Transverse colon (tissue), 4 donors: ENCODE measurements around the gene PPP2R2C. TPM values are rescaled to one million over a fixed set of nuclear protein-coding genes. Genes with fewer than 3 reads are reported as not detected.

Experiments used
- DNase-seq: peaks from one replicate; pipeline ENCODE4 v3.0.0-alpha.2; 2019
- H3K27ac ChIP-seq, 4 donors: fragments of 200-600 bp; sonication (generic); 2 replicates each; pipeline ENCODE4 v1.5.1; 2016 to 2018; ENCODE audit warnings: inconsistent platforms in 4 of 4
- H3K27me3 ChIP-seq: fragments of 200-600 bp; sonication (generic); 2 replicates; pipeline ENCODE4 v1.5.1; 2017; ENCODE audit warnings: inconsistent platforms
- H3K36me3 ChIP-seq, 4 donors: fragments of 200-600 bp; sonication (generic); 2 replicates each; pipeline ENCODE4 v1.5.1; 2017 to 2019; ENCODE audit warnings: inconsistent platforms in 4 of 4
- H3K4me1 ChIP-seq, 4 donors: fragments of 200-600 bp; sonication (generic); 2 replicates each; pipeline ENCODE4 v1.5.1; 2017 to 2020; ENCODE audit warnings: inconsistent platforms in 4 of 4
- H3K4me3 ChIP-seq, 4 donors: fragments of 200-600 bp; sonication (generic); 1 replicate in 1 of 4; 2 replicates in 3 of 4; pipeline versions ENCODE4 v1.5.1 to v1.6.1; 2017 to 2019; ENCODE audit warnings: inconsistent platforms in 4 of 4
- H3K9me3 ChIP-seq, 2 donors: fragments of 200-600 bp; sonication (generic); 2 replicates each; pipeline ENCODE4 v1.5.1; 2017 to 2019; ENCODE audit warnings: inconsistent platforms in 2 of 2
- EP300 ChIP-seq: sonication (generic); formaldehyde crosslinking; IDR thresholded peaks from one replicate; pipeline ENCODE4 v1.6.1; 2017; ENCODE audit warnings: antibody characterized with exemption, low read depth
- POLR2A ChIP-seq: fragments of 450-650 bp; IDR thresholded peaks from one replicate; pipeline ENCODE4 v1.6.1; 2016; ENCODE audit warnings: antibody characterized with exemption, mild to moderate bottlenecking, moderate library complexity
- POLR2AphosphoS5 ChIP-seq, 3 donors: sonication (generic); formaldehyde crosslinking; IDR thresholded peaks; one replicate each; pipeline ENCODE4 v1.6.1; 2016; ENCODE audit warnings: antibody characterized with exemption in 3 of 3
- WGBS, 2 donors: methylation state at CpG; one replicate each; pipeline ENCODE4 v1.1.5; 2018; ENCODE audit warnings: low coverage in 1 of 2; 5-methylcytosine and 5-hydroxymethylcytosine counted together
- in situ Hi-C, 4 donors: fragments of 200-750 bp; cut with MboI; loops; one replicate each; pipeline versions ENCODE4 v1.15.0 to v1.15.1; 2017; ENCODE audit warnings: low sequenced_read_pairs in 3 of 4, low pct_ligation_motif_present in 1 of 4, low pct_unique_long_range_greater_than_20kb in 1 of 4
- intact Hi-C: fragments of 100-400 bp; cut with DNase I; formaldehyde crosslinking; loops from one replicate; pipeline ENCODE4 v1.15.1; 2023; ENCODE audit warnings: low total_unique reads
- total RNA-seq, 4 donors: library from RNA; depleted of rRNA; stranded (reverse); fragments of >200 nt; gene quantifications; one replicate each; pipeline ENCODE4 v1.1.0, GENCODE V29; 2016
- TF ChIP-seq, protein P1 (sequence below), 5 experiments: fragments of 200-600 bp in 3 of 5; fragments of 450-650 bp in 2 of 5; sonication (generic) in 3 of 5; IDR thresholded peaks; 1 replicate in 2 of 5; 2 replicates in 3 of 5; pipeline ENCODE4 v1.5.1; 2016 to 2017; ENCODE audit warnings: antibody characterized with exemption in 5 of 5, inconsistent platforms in 3 of 5, mild to moderate bottlenecking in 2 of 5, moderate library complexity in 1 of 5

PPP2R2C gene
- total RNA-seq, 4 donors from 2014 or later = 0.27 to 8.8 (median 1.7) TPM

DNA sequence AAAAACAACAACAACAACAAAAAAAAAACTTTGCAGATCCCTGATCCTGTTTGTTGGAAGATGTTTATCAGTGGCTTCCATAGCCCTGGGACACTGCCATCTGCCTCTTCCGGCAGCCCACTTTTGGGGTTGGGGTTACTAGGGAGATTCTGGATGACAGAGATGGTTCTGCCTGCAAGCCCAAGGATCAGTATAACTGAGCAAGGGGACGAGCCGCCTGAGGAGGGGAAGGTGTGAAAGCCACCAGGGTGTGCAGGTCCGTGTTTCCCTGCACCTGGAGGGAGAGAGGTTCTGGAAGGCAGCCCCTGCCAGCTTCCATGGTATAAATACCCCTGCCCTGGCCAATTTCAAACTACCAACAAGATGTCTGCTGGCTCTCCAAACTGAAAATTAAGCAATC is 41.5 kb downstream of the PPP2R2C start:
- in situ Hi-C loops (no loop called here), intact Hi-C loops (no loop called here)
- H3K27me3 ChIP-seq = no peaks in the 10 kb centered on the region
- no peak overlapping the region for H3K4me3 ChIP-seq
- WGBS, 2 donors = 61% methylated on average over 4 of the region's 4 CpGs; no CpG with 5 or more reads in 1 of the 2 donors
- no peak overlapping the region for H3K27ac ChIP-seq
- TF ChIP-seq POLR2AphosphoS5 (IDR thresholded peaks at IDR 0.05) (no peak), EP300 (no peak), POLR2A (no peak)
- TF ChIP-seq, protein P1, sequence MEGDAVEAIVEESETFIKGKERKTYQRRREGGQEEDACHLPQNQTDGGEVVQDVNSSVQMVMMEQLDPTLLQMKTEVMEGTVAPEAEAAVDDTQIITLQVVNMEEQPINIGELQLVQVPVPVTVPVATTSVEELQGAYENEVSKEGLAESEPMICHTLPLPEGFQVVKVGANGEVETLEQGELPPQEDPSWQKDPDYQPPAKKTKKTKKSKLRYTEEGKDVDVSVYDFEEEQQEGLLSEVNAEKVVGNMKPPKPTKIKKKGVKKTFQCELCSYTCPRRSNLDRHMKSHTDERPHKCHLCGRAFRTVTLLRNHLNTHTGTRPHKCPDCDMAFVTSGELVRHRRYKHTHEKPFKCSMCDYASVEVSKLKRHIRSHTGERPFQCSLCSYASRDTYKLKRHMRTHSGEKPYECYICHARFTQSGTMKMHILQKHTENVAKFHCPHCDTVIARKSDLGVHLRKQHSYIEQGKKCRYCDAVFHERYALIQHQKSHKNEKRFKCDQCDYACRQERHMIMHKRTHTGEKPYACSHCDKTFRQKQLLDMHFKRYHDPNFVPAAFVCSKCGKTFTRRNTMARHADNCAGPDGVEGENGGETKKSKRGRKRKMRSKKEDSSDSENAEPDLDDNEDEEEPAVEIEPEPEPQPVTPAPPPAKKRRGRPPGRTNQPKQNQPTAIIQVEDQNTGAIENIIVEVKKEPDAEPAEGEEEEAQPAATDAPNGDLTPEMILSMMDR (IDR thresholded peaks at IDR 0.05) = no peak
- no peaks in the 10 kb centered on the region for H3K36me3 ChIP-seq
- H3K4me1 ChIP-seq = no peaks in the 10 kb centered on the region
- H3K9me3 ChIP-seq = peaks cover 0 to 9% of the 10 kb centered on the region in 2 donors
- DNase-seq = no peak

DNA sequence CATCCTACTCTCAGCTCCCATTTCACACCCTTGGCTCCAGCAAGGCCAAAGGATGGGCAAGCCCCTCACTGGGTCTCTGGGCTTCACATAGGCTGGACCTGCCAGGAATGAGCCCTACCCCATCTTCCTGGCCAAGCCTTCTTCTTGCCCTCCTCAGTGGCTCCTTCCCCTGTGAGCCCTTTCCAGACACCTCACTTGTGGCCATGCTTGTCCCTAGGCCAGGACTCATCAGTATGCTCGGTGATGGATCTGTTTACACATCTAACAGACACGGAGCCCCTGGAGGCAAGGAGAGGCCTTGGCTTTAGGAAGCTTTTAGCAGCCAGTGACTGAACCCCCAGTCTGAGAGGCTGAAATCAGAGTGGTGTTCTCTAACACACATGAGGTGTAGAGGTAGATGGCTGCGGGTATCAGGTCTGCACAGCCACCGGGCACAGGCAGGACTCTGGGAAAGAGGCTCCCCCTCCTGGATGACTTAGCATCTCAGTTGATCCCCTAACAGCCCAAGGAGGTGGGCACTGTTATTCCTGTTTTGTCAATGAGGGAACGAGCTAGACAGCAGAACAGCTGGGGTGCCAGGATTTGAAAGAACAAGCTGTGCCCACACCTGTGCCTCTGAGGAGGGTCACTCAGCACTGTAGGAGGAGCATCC is 44.8 kb downstream of the PPP2R2C start:
- DNase-seq = no peak
- TF ChIP-seq, protein P1 (IDR thresholded peaks at IDR 0.05) = no peak
- TF ChIP-seq POLR2A (no peak), EP300 (no peak), POLR2AphosphoS5 (IDR thresholded peaks at IDR 0.05) (no peak)
- intact Hi-C loops = no loop called here

DNA sequence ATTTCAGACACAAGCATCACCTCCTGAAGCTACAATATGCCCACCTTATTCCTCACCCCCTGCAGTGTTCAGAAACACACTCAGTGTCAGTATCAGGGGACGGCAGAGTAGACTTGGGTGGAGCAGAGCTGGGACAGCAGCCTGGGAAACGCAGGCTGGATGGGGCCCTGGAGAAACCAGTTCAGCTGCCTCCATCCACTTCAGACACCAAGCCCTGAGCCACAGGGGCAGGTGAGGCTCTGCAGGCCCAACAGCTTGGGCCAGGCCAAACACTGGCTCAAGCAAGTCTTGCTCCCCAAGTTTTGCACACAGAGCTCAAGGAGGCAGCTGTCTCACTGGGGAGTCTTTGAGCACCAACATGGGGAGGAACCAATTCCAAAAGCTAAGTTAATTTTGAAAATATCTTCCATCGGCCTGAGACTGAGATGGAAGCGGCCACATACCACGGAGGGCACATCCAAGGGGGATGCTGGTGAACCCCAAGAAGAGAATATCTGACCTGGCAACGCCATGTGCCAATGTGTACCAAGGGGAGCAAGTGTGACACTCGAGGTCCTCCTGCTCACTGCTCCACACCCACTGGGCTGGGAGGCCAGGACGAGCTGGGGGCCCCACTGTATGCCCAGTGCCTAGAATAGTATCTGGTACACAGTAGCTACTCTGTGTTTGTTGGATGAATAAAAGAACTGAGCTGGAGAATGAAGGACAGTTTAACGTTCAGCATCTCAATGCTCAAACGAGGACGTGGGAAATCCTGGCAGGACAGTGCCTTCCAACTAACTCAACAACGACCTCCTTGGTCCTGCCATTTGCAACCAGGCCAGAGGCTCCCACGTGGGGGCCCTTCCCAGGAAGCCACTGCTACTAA is 45.6 kb downstream of the PPP2R2C start:
- intact Hi-C loops (no loop called here), in situ Hi-C loops (no loop called here)
- WGBS, 2 donors = 62% methylated on average over 12 of the region's 13 CpGs; no CpG with 5 or more reads in 1 of the 2 donors
- TF ChIP-seq, protein P1 (IDR thresholded peaks at IDR 0.05) = no peak
- TF ChIP-seq POLR2AphosphoS5 (IDR thresholded peaks at IDR 0.05) = no peak
- H3K4me3 ChIP-seq = no peak overlapping the region
- no peaks in the 10 kb centered on the region for H3K27me3 ChIP-seq
- no peak overlapping the region for H3K27ac ChIP-seq
- H3K4me1 ChIP-seq = no peaks in the 10 kb centered on the region
- no peaks in the 10 kb centered on the region for H3K9me3 ChIP-seq
- H3K36me3 ChIP-seq = no peaks in the 10 kb centered on the region
- DNase-seq = no peak

More for the DNA sequence above, 44.8 kb downstream of the PPP2R2C start:
- 35% methylated on average over 5 of the region's 5 CpGs; no CpG with 5 or more reads in 1 of the 2 donors for whole genome bisulfite sequencing, 2 donors
- Histone ChIP-seq H3K4me3 (no peak overlapping the region), H3K4me1 (no peaks in the 10 kb centered on the region), H3K27me3 (no peaks in the 10 kb centered on the region), H3K36me3 (no peaks in the 10 kb centered on the region), H3K9me3 (no peaks in the 10 kb centered on the region), H3K27ac (no peak overlapping the region)
- in situ Hi-C loops = no loop called here

DNA sequence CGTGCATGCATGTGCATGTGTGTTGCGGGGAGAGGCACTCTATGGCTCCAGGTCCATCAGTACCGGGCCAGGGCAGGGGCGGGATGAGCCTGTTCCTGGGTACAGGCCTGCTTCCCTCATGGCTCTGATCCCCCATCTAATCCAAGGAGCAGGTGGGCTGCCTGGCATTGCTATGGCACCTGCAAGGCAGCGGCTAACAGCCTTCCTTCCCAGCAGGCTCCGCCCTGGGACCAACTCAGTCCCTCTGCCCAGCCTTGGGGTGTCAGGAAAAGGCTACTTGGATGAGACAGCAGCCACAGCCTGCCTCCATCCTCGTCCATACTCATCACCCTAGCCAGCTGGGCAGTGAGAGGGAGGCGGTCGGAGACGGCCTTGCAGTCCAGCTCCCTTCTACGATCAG is 46.5 kb downstream of the PPP2R2C start:
- Histone ChIP-seq H3K9me3 (no peaks in the 10 kb centered on the region), H3K36me3 (no peaks in the 10 kb centered on the region), H3K4me1 (no peaks in the 10 kb centered on the region), H3K27ac (no peak overlapping the region), H3K27me3 (no peaks in the 10 kb centered on the region), H3K4me3 (no peak overlapping the region)
- WGBS, 2 donors = 79% methylated on average over 11 of the region's 11 CpGs; no CpG with 5 or more reads in 1 of the 2 donors
- in situ Hi-C loops (no loop called here), intact Hi-C loops (no loop called here)
- DNase-seq = no peak
- TF ChIP-seq POLR2AphosphoS5 (IDR thresholded peaks at IDR 0.05) (no peak), EP300 (no peak), POLR2A (no peak)
- TF ChIP-seq, protein P1 (IDR thresholded peaks at IDR 0.05) = no peak
